PC-9 (cell line): ENCODE data around the gene IRX3. TPM values are rescaled to one million over a fixed set of nuclear protein-coding genes. Genes with fewer than 3 reads are reported as not detected.

Source experiments
- BruUV-seq: library from RNA; stranded (reverse); fragments of 400-500 nt; replicated peaks from 2 replicates; lab custom pipeline; 2021; lab: Mats Ljungman, UMichigan
- CTCF ChIA-PET: fragments of 300-600 bp; sonication (Branson Sonifier 250); formaldehyde crosslinking; loops from one replicate; lab custom pipeline; 2022; ENCODE audit warnings: antibody characterized with exemption; lab: Charles Lee
- POLR2A ChIA-PET: fragments of 300-600 bp; sonication (Branson Sonifier 250); formaldehyde crosslinking; loops from one replicate; lab custom pipeline; 2022; ENCODE audit warnings: antibody characterized with exemption; ENCODE audit not compliant: unreplicated experiment; lab: Charles Lee
- DNase-seq, 2 experiments: peaks; one replicate each; pipeline versions ENCODE4 v3.0.0 to v3.0.0-alpha.2; 2015 to 2022; ENCODE audit warnings: mixed read lengths in 1 of 2
- H2AFZ ChIP-seq: fragments of 200-600 bp; sonication (generic); 2 replicates; pipeline ENCODE4 v1.8.1; 2017; ENCODE audit warnings: antibody characterized with exemption
- H3F3A ChIP-seq: fragments of 200-600 bp; sonication (generic); 2 replicates; pipeline ENCODE4 v1.8.1; 2017; ENCODE audit warnings: antibody characterized with exemption, mild to moderate bottlenecking, low read depth; ENCODE audit not compliant: insufficient read depth
- H3K27ac ChIP-seq: fragments of 200-600 bp; sonication (generic); 2 replicates; pipeline ENCODE4 v1.6.1; 2016; ENCODE audit warnings: mixed run types
- H3K27me3 ChIP-seq: fragments of 200-600 bp; sonication (generic); 2 replicates; pipeline ENCODE4 v1.6.1; 2016; ENCODE audit warnings: low read depth, mixed run types; ENCODE audit not compliant: insufficient read depth
- H3K36me3 ChIP-seq: fragments of 200-600 bp; sonication (generic); 2 replicates; pipeline ENCODE4 v1.6.1; 2016; ENCODE audit warnings: low read depth, mixed run types
- H3K4me1 ChIP-seq: fragments of 200-600 bp; sonication (generic); replicated peaks from 2 replicates; pipeline ENCODE4 v1.6.1; 2016; ENCODE audit warnings: mixed run types; ENCODE audit not compliant: insufficient read depth
- H3K4me2 ChIP-seq: fragments of 200-600 bp; sonication (generic); 2 replicates; pipeline ENCODE4 v1.6.1; 2017; ENCODE audit warnings: mixed run types
- H3K4me3 ChIP-seq: fragments of 200-600 bp; sonication (generic); 2 replicates; pipeline ENCODE4 v1.6.1; 2016; ENCODE audit warnings: mixed run types
- H3K79me2 ChIP-seq: fragments of 200-600 bp; sonication (generic); 2 replicates; pipeline ENCODE4 v1.6.1; 2017; ENCODE audit warnings: low read depth, mixed run types
- H3K9me2 ChIP-seq: fragments of 200-600 bp; sonication (generic); 2 replicates; pipeline ENCODE4 v1.8.1; 2017; ENCODE audit warnings: mild to moderate bottlenecking; ENCODE audit not compliant: insufficient read depth
- H3K9me3 ChIP-seq: fragments of 200-600 bp; sonication (generic); 2 replicates; pipeline ENCODE4 v1.8.1; 2016; ENCODE audit warnings: low read depth; ENCODE audit not compliant: insufficient read depth
- H4K20me1 ChIP-seq: fragments of 200-600 bp; sonication (generic); 2 replicates; pipeline ENCODE4 v1.8.1; 2017; ENCODE audit not compliant: insufficient read depth
- CTCF ChIP-seq: fragments of 200-600 bp; sonication (generic); conservative IDR thresholded peaks from 2 replicates; pipeline ENCODE4 v1.6.1; 2017; ENCODE audit warnings: mixed run types, antibody characterized with exemption, mild to moderate bottlenecking, moderate library complexity
- EZH2 ChIP-seq: fragments of 200-600 bp; sonication (generic); IDR thresholded peaks from 2 replicates; pipeline ENCODE4 v1.8.0; 2017; ENCODE audit warnings: antibody characterized with exemption, low read depth
- intact Hi-C: fragments of 100-400 bp; cut with micrococcal nuclease; formaldehyde crosslinking; loops from one replicate; pipeline ENCODE4 v1.10.0; 2022; ENCODE audit not compliant: unreplicated experiment
- total RNA-seq: library from RNA; stranded (reverse); gene quantifications from 2 replicates; pipeline ENCODE4 v1.2.3, GENCODE V29; 2021

IRX3 gene
- total RNA-seq, 1 experiment from 2014 or later, result 13.1 TPM

GRCh38 chr16:54283725-54284318 is 2.8 kb downstream of the IRX3 start:
- no peak for DNase-seq
- peaks cover 40% of the 10 kb centered on the region for H3K79me2 ChIP-seq
- H3K4me1 ChIP-seq, result peaks cover 6% of the 10 kb centered on the region
- H3F3A ChIP-seq, result peaks cover 25% of the 10 kb centered on the region; the same call in 1 of the 2 replicates
- 0 out of 2 replicates have a peak, but pooled peaks cover 5% of the 10 kb centered on the region for H3K36me3 ChIP-seq
- ChIA-PET CTCF (no interaction called here), POLR2A (no interaction called here)
- H3K27ac ChIP-seq, result peak overlapping the region; percentile 78
- no peaks in the 10 kb centered on the region for H4K20me1 ChIP-seq
- H3K4me3 ChIP-seq, result peak overlapping the region; percentile 98
- no peaks in the 10 kb centered on the region for H3K27me3 ChIP-seq
- no peaks in the 10 kb centered on the region for H3K9me2 ChIP-seq
- H3K4me2 ChIP-seq, result peak overlapping the region; percentile 96
- H3K9me3 ChIP-seq, result no peaks in the 10 kb centered on the region
- TF ChIP-seq CTCF (no peak), EZH2 (no peak)
- BruUV-seq, result no TSS peak
- intact Hi-C loops, result loop anchor here (2.0 kb wide), 1 partner anchor 393 kb away; no protein-coding TSS in a partner anchor
- H2AFZ ChIP-seq, result peak overlapping the region; percentile 80

- Histone ChIP-seq H3K4me2 (peak overlapping the region; percentile 96), H3K36me3 (0 out of 2 replicates have a peak, but pooled peaks cover 5% of the 10 kb centered on the region), H3K9me3 (no peaks in the 10 kb centered on the region), H3K4me1 (peaks cover 6% of the 10 kb centered on the region), H2AFZ (no peak overlapping the region; the same call in 1 of the 2 replicates), H3K4me3 (peak overlapping the region; percentile 98), H4K20me1 (no peaks in the 10 kb centered on the region), H3K79me2 (peaks cover 40% of the 10 kb centered on the region), H3K27ac (peak overlapping the region; percentile 78), H3K9me2 (no peaks in the 10 kb centered on the region), H3K27me3 (no peaks in the 10 kb centered on the region), H3F3A (peaks cover 25% of the 10 kb centered on the region; the same call in 1 of the 2 replicates)
- ChIA-PET POLR2A (no interaction called here), CTCF (no interaction called here)
- TSS peak; percentile 20 for BruUV-seq
- intact Hi-C loops, result no loop called here
- TF ChIP-seq EZH2 (no peak), CTCF (no peak)
- no peak for DNase-seq
Observed at GRCh38 chr16:54282928-54283724, 3.5 kb downstream of the IRX3 start.

- BruUV-seq, result no TSS peak
- DNase-seq, result no peak
- TF ChIP-seq EZH2, result no peak
- peak; percentile 35; the same call in 1 of the 2 replicates for TF ChIP-seq CTCF
- intact Hi-C loops, result no loop called here
- H3K79me2 ChIP-seq, result peaks cover 34% of the 10 kb centered on the region
- H4K20me1 ChIP-seq, result no peaks in the 10 kb centered on the region
- no peaks in the 10 kb centered on the region for H3K9me3 ChIP-seq
- POLR2A ChIA-PET, result no interaction called here
- 0 out of 2 replicates have a peak, but pooled peaks cover 5% of the 10 kb centered on the region for H3K36me3 ChIP-seq
- peaks cover 25% of the 10 kb centered on the region; the same call in 1 of the 2 replicates for H3F3A ChIP-seq
- H3K27me3 ChIP-seq, result no peaks in the 10 kb centered on the region
- no peak overlapping the region for H2AFZ ChIP-seq
- CTCF ChIA-PET, result no interaction called here
- H3K4me2 ChIP-seq, result peak overlapping the region; percentile 96
- H3K9me2 ChIP-seq, result no peaks in the 10 kb centered on the region
- H3K27ac ChIP-seq, result no peak overlapping the region
- H3K4me1 ChIP-seq, result peaks cover 6% of the 10 kb centered on the region
- H3K4me3 ChIP-seq, result peak overlapping the region; percentile 98; the same call in 1 of the 2 replicates
Observed at GRCh38 chr16:54282202-54282927, 4.2 kb downstream of the IRX3 start.
